GM18907 (cell line): ENCODE results near the gene VEGFD.

Experiments used
- ATAC-seq: cut with Tn5 transposase; IDR thresholded peaks from one replicate; pipeline ENCODE4 v1.9.1; 2021; ENCODE audit warnings: mild to moderate bottlenecking, moderate library complexity; ENCODE audit not compliant: unreplicated experiment

The VEGFD gene, protein sequence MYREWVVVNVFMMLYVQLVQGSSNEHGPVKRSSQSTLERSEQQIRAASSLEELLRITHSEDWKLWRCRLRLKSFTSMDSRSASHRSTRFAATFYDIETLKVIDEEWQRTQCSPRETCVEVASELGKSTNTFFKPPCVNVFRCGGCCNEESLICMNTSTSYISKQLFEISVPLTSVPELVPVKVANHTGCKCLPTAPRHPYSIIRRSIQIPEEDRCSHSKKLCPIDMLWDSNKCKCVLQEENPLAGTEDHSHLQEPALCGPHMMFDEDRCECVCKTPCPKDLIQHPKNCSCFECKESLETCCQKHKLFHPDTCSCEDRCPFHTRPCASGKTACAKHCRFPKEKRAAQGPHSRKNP

DNA sequence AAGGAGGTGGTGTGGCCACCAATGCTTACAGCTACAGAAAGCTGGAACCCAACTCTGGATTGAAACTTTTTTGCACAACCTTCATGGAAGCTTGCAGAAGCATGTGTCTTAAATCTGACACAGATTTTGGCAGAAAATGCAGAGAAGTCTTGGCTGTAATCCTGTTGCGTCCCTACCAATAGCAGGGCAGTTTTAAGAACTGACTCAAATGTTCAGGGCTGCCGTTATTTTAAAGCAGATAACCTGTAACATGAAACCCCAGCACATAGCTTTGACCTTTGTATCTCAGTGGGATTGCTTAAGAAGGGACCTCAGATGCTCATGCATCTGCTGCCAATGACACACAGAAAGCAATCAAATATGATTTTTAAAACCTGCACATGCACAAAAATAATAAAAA, at the start of gene VEGFD:
VEGFD (minus strand) TSS at position 110 of the 400 bp plus-strand sequence. CDS start 467 bp downstream, outside the sequence.
- no peak for ATAC-seq

DNA sequence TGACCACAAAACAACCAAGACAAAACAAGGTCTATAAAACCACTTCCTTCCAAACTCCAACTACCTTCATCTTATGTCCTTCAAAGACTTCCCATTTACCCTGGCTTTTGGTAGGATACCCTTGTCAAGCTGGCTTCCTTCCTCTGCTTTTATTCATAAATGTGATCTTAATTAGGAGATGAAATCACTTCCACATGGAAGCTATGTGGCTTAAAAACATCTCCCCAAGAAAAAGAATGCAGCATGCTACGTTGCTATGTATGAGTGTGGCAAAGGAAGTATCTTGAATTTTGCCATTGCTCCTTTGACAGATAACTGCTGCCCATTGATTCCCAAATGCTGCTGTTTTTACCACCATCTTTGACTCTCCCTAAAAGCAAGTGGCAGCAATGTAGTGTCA, 46.4 kb upstream of the VEGFD start:
- no peak for ATAC-seq

DNA sequence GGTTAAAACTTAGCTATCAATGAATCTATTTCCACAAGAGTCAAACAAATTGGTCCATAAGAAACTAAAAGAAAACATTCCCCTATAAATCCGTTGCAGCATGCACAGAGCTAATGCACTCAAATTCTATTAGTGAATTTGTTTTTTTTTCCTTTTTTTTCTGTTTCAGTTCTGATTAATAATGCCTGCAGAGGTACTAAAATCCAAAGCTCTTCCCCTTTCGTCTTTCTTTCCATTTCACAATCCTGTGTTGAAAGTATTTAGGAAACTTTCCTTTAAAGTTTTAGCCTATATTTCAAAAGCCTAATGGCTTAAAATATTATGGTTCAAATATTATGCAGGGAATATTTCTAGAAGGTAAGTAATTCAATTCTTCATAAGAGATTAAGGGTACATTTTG, 45.9 kb upstream of the VEGFD start:
- no peak for ATAC-seq

DNA sequence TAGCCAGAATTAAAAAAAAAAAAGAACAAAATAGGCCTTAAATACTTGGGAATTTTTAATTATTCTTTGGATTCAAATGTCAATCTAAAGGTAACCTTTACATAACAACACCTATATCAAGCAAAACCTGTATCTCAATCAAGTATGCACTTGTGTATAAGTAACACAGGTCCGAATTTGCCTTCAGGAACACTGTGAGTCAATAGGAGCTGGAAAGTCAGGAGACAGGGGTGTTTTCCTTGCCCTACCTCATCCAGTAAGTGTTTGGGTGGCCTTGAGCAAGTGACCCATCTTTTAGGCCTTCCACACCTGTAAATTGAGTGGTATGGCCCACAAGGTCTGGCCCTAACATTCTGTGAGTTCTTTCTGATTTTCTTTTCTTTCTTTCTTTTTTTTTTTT, 40.8 kb upstream of the VEGFD start:
- no peak for ATAC-seq

DNA sequence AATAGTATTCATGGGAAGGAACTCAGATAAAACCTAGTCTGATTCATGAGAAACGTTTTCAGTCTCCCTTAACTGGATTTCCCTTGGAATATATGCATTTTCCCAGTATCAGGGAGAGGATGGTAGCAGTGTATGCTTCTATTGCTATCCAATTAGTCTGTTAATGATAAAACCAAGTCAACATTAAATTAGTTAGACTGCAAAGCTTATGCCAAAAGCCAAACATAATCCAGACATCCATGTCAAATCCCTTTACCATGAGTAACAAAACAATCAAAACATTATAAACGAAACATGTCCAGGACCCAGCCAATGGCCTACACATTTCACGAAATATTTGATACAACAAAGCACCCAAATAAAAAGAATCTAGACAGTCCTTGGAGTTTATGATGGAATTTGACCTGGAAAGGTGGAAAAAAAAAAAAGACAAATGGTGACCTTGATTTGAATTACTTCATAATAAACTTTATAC, 34.5 kb upstream of the VEGFD start:
- ATAC-seq = no peak

DNA sequence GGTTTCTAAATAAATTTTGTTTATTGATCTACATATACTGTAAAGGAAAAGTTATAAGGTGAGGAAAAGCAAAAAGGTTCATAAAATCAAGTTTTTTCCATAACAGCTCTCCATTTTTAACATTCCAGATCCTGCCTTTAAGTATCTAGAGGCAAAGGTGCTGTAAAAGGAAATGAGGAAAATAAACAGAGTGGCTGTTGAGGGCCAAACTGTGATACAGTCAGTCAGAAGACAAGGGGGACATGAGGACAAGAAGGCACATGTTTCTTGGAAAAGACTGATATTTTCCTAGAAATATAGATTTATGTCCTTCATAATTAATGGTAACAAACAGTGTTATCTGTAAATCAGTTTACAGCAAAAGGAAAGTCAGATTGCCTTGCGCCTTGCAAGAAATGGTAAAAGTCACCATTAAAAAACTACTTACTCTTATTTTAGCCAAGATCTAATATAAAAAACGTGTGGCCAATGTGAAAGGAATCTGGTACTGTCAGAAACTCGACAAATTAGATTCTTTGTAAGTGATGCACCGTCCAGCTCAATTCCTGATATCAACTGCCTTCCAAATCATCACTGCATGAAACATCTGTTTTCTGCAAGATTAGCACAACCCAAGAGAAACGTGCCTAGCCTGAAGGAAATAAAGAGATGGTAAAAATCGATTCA, 34.0 kb upstream of the VEGFD start:
- no peak for ATAC-seq

DNA sequence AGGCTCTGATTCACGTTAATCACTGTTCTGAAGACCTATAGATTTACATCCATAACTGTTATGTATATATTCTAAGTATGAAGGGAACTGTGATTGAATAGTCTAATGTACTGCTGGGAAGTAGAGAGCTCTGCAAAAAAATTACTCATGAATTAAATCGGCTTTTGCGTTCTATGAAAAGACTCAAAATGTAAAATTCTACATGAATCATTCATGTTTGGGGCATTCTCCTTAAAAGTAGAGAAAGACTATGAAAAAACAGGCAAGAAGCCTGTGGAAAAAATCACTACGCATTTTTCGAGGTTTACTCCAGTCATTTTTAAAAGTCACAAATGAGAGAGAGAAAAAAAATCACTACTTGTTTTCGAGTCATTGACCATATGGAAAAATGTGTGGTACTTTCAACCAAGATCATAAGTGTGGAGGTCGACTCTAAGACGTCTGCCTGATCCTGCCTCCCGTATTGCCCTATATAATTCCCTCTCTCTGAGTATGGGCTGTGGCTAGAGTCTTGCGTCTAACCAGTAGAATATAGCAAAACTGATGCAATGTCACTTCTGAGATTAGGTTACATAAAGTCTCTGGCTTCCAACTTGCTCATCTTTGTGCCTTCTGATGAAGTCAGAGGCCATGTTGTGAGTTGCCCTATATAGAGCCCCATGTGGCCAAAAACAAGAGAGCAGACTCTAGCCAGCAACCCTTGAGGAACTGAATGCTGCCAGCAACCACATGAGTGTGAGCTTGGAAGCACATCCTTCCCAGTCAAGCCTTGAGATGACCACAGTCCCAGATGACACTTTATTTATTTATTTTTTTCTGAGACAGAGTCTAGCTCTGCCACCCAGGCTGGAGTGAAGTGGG, 32.1 kb upstream of the VEGFD start:
- no peak for ATAC-seq

DNA sequence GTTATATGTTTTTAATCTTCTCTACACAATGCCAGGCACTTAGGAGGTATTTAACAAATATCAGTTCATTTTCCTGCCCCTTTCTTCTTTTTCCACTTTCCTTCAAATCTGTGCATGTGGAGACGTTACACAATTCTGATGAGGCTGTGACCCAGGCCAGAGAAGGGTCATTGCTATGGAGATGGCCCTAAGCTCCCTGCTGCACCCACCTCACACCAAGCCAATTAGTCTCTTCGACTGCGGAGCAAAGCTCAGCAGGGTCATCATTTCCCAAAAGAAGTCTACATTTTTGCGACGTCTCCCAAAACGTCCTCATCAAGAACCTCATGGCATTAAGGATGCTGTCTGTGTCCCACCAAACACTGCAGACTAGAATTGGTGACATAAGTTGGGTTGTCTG, 28.9 kb upstream of the VEGFD start:
- ATAC-seq = no peak

DNA sequence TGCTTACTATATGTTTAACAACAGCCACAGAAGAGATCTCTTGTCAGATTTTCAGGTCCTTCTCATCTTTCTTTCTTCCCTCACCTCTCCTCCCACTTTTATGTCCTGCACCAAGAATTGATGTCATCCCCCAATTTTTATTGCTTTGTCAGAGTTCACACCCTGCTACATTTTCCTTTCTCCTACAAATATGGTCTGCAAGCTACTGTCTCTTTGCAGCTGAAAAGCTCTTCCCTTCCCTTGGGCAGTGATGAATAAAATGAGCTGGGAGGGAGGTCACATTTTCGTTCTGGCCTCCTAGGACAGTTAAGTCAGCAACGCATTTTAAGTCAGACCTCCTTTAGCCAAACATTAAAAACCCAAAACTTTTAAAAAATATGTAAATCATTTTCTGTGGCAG, 26.7 kb upstream of the VEGFD start:
- no peak for ATAC-seq

DNA sequence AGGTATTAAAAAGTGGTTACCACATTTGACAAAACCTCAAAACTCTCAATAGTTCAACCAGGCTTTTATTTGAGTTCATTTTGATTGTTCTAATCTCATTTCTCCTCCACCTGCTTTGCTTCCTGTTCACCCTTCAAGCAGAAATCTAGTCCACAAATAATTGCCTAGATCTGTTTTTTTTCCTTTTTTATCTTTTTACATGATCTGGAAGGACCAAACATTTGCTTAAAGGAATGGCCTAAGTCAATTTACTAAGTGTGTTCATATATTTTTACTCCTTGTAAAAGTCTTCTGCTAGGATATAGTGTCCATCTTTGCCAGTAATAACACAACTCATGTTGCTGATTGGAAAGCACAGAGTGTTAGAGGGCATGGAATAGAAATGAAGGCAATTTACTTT, 26.2 kb upstream of the VEGFD start:
- ATAC-seq = no peak

DNA sequence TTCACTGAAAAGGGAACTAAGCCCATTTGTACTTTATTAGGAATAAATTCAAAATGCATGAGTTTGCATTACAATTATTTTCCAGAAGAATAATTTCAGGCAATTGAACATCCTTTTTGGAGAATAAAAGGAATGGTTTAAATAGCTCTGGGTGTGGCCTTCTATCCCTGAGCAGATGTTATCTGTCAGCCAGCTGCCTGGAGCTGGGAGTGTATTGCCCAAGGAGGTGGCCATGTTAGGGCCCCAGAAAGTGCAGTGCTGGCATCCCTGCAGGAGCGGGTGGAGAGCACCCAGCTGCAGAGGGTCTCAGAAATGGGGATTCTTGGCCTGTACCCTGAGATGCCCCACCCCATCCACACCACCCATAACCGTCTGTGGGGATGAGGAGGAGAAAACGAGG, 21.6 kb upstream of the VEGFD start:
- ATAC-seq = no peak

DNA sequence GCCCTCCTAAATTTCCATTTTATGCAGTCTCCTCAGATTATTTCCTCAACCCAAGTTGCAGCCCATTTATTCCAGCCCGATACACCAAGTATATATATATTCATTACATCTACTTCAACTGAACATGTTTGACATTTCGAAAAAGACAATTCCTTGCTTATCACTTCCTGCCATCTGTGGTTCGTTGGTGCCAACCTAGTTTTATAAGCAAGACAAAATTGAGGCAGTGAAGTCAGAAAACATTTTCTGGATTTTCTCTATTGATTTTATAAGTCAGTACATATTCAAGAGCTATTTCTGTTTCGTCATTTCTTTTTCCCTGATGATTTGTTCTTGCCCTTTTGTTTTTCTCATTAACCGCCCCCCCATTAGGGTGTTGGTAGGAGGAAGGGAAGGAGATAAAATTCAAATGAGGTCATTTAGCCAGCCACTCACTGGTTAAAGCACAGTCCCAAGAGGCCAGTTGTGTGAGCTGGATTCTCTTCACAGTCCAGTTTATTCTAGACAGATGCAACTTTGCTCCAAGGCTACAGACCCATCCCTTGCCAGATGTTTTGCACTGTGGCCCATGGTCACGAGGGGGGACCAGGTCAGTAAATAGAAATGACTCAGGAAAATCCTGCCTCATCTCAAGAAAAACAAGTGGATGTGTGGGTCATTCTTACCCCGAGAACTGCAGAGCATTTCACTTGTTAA, 20.3 kb upstream of the VEGFD start:
- ATAC-seq = no peak

DNA sequence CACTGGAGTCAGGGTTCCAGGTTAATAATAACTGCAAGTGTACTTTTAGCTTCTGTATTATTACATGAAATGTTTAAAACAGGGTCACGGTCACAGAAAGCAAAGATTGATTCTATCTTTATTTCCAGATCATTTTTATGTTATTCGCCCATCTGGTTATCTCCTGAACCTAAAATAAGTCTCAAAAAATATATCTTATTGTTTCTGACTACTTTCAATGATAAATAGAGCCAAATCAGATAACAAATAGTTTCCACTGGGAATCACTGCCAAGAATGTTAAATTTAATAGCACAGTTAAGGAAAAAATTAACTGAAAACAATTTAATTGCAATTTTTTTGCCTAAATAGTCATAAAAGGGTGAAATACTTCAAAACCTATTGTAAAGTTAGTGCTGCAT, 17.2 kb upstream of the VEGFD start:
- no peak for ATAC-seq

DNA sequence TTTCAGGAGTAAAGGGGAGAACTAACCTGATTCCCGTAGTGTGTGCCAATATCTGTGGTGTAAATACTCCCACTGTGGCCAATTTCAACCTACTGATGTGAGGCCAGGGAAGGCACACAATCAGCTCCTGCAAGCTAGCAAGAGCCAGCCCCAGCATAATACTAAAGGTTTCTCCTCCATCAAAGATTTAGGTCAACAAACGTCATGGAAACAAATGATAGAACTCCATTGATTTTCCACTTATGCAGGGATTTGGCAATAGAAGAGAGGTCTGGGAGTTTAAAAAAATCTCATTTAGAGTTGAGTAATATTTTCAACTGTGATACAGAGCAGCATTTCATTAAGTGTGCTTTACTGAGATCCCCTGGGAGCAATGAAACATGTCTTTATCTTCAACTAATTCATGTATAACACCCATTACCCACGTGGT, 15.8 kb upstream of the VEGFD start:
- ATAC-seq = no peak

DNA sequence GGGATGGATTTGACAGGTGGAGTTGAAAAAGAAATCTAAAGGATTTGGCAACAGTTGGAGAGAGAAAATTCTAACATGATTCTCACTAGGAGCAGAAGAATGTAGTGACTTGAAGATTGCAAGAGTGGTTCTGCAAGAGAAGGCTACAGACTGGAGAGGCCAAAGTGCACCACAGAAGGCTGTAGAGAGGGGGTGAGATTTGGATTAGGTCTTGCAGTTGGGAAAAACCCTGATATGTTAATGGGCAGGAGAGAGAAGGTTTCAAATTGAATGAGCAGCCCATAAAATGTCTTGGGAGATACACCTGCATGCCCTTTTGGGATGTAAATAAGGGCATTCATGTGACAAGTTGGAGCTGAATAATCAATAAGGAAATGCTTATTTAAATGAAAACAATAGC, 14.7 kb upstream of the VEGFD start:
- ATAC-seq = no peak

DNA sequence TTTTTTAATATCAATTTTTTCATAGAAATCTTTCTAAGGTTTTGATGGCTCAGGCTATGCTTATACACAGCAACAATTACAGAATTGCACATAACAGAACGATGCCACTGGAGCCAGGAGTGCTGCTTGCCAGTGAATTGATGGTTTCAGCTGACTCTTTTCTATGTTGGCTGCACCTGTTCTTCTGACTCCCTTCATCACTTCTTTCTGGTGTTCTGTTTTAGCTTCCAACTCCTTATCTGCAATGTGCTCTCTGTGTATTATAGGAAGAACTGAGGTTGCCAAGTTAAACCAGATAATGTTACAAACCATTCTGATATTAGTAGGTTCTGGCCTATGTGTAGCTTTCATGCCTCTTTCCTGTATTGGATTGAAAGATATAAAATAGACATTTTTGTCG, 11.6 kb upstream of the VEGFD start:
- no peak for ATAC-seq

DNA sequence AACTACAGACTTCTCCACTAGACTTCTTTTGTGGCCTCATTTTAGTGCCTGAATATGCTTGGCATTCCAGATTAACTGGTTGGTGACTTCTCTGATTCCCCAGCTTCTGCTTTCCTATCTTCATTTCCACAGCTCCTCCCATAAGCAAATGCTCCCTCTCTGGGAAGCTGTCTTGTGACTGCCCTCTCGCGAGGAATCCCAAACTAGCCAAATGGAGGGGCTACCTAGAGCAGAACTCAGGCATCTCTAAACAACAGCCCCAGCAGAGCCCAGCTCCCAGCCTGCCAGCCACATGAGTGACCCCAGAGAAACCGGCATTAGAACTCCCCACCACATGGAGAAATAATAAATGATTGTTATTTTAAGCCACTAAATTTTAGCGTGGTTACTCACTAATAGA, 7.6 kb upstream of the VEGFD start:
- no peak for ATAC-seq

DNA sequence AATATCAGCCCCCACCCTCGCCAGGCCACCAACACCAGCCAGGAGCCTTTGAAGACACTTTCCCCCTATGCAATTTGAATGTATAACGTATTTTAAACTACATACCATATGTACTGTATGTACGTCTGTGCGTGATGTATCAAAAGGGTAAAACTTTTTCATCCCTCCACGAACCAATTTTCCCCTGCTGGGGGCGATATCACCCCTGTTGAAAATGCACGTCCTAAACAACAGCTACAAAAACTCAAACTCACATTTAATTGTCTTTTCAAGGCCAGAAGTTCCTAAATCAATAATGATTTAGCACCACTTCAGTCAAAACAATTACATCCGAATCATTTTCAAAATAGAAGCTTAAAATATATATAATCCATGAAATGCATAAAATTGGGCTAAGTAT, 1.4 kb downstream of the VEGFD start:
- ATAC-seq = no peak

DNA sequence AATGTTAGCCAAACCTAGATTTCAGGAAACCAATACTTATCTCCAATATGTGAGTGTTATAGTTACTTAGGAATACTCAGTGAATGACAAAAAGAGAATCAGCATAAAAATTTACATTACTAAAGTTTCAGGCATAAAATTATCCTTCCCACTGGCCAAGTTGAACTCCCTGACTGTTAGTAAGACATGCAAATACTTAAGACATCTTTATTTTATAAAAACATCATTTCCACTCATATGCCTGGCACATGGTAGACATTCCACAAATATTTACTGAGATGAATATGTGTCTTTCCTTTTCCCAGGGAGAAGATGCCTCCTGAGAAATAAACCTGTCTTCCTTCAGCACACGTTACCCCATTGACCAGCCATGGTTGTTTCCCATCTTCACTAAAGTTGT, 7.3 kb downstream of the VEGFD start:
- ATAC-seq = no peak

DNA sequence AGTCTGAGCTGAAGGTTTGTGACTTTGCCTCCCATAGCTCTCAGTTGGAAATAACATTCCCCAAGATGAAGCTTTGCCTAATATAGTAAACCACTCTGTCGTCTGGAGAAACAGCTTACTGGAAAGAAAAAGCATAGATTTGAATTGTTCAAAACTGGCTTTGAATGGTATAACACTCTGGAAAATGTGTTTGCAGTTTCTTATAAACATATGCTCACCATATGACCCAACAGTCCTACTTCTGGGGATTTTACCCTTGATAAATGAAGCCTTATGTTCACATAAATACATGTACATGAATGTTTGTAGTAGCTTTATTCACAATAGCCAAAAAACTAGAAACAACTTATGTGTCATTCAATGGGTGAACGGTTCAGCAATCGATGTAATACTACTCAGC, 10.2 kb downstream of the VEGFD start:
- ATAC-seq = no peak
